KMS-11 (cell line): ENCODE data around the gene MRTO4.
"Not testable (repeated sequence)": the region's sequence is repeated elsewhere in the genome, so short reads cannot be mapped to it uniquely, and the experiment has no call there.

Source experiments
- H2AFZ ChIP-seq: fragments of 200-600 bp; sonication (generic); 2 replicates; pipeline ENCODE4 v1.6.1; 2016; ENCODE audit warnings: antibody characterized with exemption, mixed run types, low read depth
- H3K27ac ChIP-seq: fragments of 200-600 bp; sonication (generic); 2 replicates; pipeline ENCODE4 v1.6.1; 2016; ENCODE audit warnings: mild to moderate bottlenecking, mixed run types
- H3K27me3 ChIP-seq: fragments of 200-600 bp; sonication (generic); 2 replicates; pipeline ENCODE4 v1.6.1; 2017; ENCODE audit warnings: mild to moderate bottlenecking, low read depth, mixed run types, moderate library complexity; ENCODE audit not compliant: insufficient read depth
- H3K36me3 ChIP-seq: fragments of 200-600 bp; sonication (generic); 2 replicates; pipeline ENCODE4 v1.6.1; 2017; ENCODE audit warnings: mild to moderate bottlenecking, mixed run types; ENCODE audit not compliant: insufficient read depth
- H3K4me1 ChIP-seq: fragments of 200-600 bp; sonication (generic); 2 replicates; pipeline ENCODE4 v1.6.1; 2016; ENCODE audit warnings: mild to moderate bottlenecking, low read depth, mixed run types; ENCODE audit not compliant: poor library complexity, severe bottlenecking
- H3K4me2 ChIP-seq: fragments of 200-600 bp; sonication (generic); 2 replicates; pipeline ENCODE4 v1.7.0; 2016; ENCODE audit warnings: mild to moderate bottlenecking, mixed run types
- H3K4me3 ChIP-seq: fragments of 200-600 bp; sonication (generic); IDR thresholded peaks from 2 replicates; pipeline ENCODE4 v1.6.1; 2017; ENCODE audit warnings: low read depth, low read length, mixed read lengths; ENCODE audit not compliant: insufficient read depth
- H3K79me2 ChIP-seq: fragments of 200-600 bp; sonication (generic); 2 replicates; pipeline ENCODE4 v1.6.1; 2016; ENCODE audit warnings: low read depth, mixed run types; ENCODE audit not compliant: insufficient read depth
- H3K9ac ChIP-seq: fragments of 200-600 bp; sonication (generic); 2 replicates; pipeline ENCODE4 v1.6.1; 2016; ENCODE audit warnings: mild to moderate bottlenecking, mixed run types
- H4K20me1 ChIP-seq: fragments of 200-600 bp; sonication (generic); 2 replicates; pipeline ENCODE4 v1.6.1; 2016; ENCODE audit warnings: mild to moderate bottlenecking, mixed run types; ENCODE audit not compliant: insufficient read depth
- TF ChIP-seq, protein P1 (sequence below): fragments of 200-600 bp; sonication (generic); conservative IDR thresholded peaks from 2 replicates; pipeline ENCODE4 v1.6.1; 2017; ENCODE audit warnings: low read depth, mild to moderate bottlenecking, antibody characterized with exemption, low read length, moderate library complexity, mixed read lengths

Gene MRTO4

DNA sequence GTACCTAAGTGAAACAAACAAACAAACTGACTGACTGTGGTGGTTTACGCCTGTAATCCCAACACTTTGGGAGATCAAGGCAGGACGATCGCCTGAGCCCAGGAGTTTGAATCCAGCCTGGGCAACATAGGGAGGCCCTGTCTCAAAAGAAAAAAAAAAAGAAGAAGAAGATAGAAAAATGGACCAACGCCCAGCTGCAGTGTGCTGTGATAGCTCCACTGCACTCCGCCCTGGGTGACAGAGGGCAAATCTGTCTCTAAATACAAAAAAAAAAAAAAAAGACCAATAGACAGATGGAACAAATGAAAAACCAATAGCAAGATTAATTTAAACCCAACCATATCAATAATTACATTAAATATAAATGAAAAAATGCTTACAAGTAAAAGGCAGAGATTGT is 23.0 kb downstream of the MRTO4 start:
- Histone ChIP-seq H4K20me1 (no peaks in the 10 kb centered on the region), H3K27me3 (no peaks in the 10 kb centered on the region), H3K4me3 (no peak overlapping the region), H2AFZ (no peak overlapping the region), H3K27ac (no peak overlapping the region), H3K9ac (no peak overlapping the region), H3K4me1 (no peaks in the 10 kb centered on the region), H3K4me2 (no peak overlapping the region), H3K36me3 (no peaks in the 10 kb centered on the region), H3K79me2 (no peaks in the 10 kb centered on the region)
- TF ChIP-seq, protein P1, sequence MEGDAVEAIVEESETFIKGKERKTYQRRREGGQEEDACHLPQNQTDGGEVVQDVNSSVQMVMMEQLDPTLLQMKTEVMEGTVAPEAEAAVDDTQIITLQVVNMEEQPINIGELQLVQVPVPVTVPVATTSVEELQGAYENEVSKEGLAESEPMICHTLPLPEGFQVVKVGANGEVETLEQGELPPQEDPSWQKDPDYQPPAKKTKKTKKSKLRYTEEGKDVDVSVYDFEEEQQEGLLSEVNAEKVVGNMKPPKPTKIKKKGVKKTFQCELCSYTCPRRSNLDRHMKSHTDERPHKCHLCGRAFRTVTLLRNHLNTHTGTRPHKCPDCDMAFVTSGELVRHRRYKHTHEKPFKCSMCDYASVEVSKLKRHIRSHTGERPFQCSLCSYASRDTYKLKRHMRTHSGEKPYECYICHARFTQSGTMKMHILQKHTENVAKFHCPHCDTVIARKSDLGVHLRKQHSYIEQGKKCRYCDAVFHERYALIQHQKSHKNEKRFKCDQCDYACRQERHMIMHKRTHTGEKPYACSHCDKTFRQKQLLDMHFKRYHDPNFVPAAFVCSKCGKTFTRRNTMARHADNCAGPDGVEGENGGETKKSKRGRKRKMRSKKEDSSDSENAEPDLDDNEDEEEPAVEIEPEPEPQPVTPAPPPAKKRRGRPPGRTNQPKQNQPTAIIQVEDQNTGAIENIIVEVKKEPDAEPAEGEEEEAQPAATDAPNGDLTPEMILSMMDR, result no peak

DNA sequence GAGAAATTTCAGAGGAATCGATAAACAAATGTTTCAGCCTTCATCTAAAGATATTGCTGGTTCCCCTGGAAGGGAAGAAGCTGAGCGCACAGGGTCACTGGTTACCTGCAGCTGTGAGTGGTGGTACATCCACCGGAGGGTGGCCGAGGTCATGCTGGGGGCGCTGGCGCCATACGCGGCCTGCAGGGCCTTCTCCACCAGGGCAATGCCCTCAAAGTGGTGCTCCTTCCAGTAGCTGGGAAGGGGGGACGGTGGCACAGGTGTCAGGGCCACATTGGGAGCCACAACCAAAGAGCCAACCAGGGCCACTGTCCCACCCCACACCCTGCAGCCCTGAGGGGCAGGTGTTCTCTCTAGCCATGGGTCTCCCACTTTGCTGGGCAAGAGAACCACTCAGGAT is 32.3 kb downstream of the MRTO4 start:
- no peak overlapping the region for H3K4me3 ChIP-seq
- H3K36me3 ChIP-seq, result no peaks in the 10 kb centered on the region
- TF ChIP-seq, protein P1, result no peak
- H4K20me1 ChIP-seq, result no peaks in the 10 kb centered on the region
- no peak overlapping the region for H2AFZ ChIP-seq
- H3K9ac ChIP-seq, result no peak overlapping the region
- H3K4me2 ChIP-seq, result no peak overlapping the region
- H3K4me1 ChIP-seq, result no peaks in the 10 kb centered on the region
- no peak overlapping the region for H3K27ac ChIP-seq
- no peaks in the 10 kb centered on the region for H3K79me2 ChIP-seq
- no peaks in the 10 kb centered on the region for H3K27me3 ChIP-seq

DNA sequence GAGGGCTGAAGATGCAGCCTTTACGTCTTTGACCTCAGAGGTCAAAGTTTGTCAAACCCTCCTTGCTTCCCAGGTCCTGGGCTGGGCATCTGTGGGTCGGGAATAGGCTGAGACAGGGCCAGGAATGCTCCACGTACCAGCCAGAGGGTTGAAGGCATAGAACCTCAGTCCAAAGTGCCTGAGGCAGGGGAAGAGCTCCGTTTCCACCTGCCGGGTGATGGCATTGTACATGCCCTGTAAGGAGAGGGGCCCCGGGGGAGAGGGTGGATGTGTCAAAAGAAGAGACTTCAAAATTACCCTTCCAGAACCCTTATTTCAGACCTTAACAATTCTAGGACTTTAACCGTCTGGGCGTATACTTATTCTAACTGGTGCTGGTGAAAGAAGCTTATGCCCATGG is 33.3 kb downstream of the MRTO4 start:
- no peaks in the 10 kb centered on the region for H3K27me3 ChIP-seq
- H3K4me2 ChIP-seq, result no peak overlapping the region
- H3K36me3 ChIP-seq, result no peaks in the 10 kb centered on the region
- H3K4me1 ChIP-seq, result no peaks in the 10 kb centered on the region
- no peaks in the 10 kb centered on the region for H3K79me2 ChIP-seq
- no peak overlapping the region for H2AFZ ChIP-seq
- H4K20me1 ChIP-seq, result no peaks in the 10 kb centered on the region
- TF ChIP-seq, protein P1, result no peak
- no peak overlapping the region for H3K9ac ChIP-seq
- no peak overlapping the region for H3K27ac ChIP-seq
- H3K4me3 ChIP-seq, result no peak overlapping the region

DNA sequence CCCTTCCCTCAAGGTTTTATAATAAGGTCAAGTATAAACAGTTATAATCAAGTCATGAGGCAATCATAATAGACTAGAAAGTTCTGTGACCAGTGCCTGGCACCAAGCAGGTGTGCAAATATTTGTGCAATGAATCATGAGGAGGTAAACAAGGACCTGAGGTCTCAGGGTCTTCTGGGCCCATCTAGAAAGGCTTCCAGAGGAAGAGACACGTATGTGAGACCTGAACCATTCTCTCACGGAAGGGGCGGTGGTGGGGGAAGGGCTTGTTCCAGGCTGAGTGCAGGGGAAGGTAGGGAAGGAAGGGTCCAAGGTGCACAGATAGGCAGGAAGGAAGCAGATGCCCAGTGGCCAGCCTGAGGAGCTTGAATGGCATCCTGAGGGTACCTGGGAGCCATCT is 33.8 kb downstream of the MRTO4 start:
- H3K4me2 ChIP-seq, H3K27ac ChIP-seq, H2AFZ ChIP-seq, H3K27me3 ChIP-seq, H3K4me1 ChIP-seq, H4K20me1 ChIP-seq, H3K9ac ChIP-seq, H3K36me3 ChIP-seq, H3K4me3 ChIP-seq, H3K79me2 ChIP-seq: not testable (repeated sequence)

DNA sequence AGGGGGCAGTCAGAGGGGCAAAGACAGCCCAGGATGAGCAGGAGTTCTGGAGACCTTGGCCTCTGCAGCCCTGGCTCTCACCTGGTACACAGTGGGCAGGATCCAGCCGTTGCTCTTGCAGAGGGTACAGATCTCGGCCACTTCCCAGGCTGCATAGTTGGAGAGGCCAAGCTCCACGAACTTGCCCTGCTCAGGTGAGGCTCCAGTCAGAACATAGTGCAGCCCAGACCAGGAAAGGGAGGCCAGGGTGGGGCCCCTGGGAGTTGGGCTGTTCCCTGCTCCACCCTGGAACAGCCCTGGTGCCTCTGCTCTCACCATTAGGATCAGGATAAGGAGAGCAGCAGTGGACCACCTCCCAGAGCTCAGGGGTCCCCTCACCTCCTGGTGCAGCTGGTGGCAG is 34.2 kb downstream of the MRTO4 start:
- not testable (repeated sequence) for H2AFZ ChIP-seq, H3K4me1 ChIP-seq, H4K20me1 ChIP-seq, H3K9ac ChIP-seq, H3K79me2 ChIP-seq, H3K4me2 ChIP-seq, H3K27me3 ChIP-seq, H3K4me3 ChIP-seq, H3K36me3 ChIP-seq, H3K27ac ChIP-seq
